DOHH2 (cell line): ENCODE measurements around the gene ZNF536.

Source experiments
- H3F3A ChIP-seq: fragments of 200-600 bp; sonication (generic), shearing (Covaris generic); 2 replicates; pipeline ENCODE4 v1.6.0; 2016; ENCODE audit warnings: antibody characterized with exemption, mild to moderate bottlenecking; ENCODE audit not compliant: control insufficient read depth, insufficient read depth
- H3K27ac ChIP-seq: fragments of 200-600 bp; sonication (generic); 2 replicates; pipeline ENCODE4 v1.5.1; 2014; ENCODE audit warnings: low read depth, mild to moderate bottlenecking, low read length, moderate library complexity
- H3K27me3 ChIP-seq: fragments of 200-600 bp; sonication (generic); 2 replicates; pipeline ENCODE4 v1.6.1; 2014; ENCODE audit warnings: mild to moderate bottlenecking, low read length, mixed read lengths; ENCODE audit not compliant: control insufficient read depth
- H3K36me3 ChIP-seq: fragments of 200-600 bp; sonication (generic); 2 replicates; pipeline ENCODE4 v1.6.1; 2014; ENCODE audit warnings: mild to moderate bottlenecking, low read length, moderate library complexity, mixed read lengths; ENCODE audit not compliant: control insufficient read depth
- H3K4me1 ChIP-seq: fragments of 200-600 bp; sonication (generic); 2 replicates; pipeline ENCODE4 v1.6.1; 2014; ENCODE audit warnings: mild to moderate bottlenecking, low read length, mixed read lengths; ENCODE audit not compliant: control insufficient read depth
- H3K4me2 ChIP-seq: fragments of 200-600 bp; sonication (generic); 2 replicates; pipeline ENCODE4 v1.6.0; 2014; ENCODE audit warnings: mild to moderate bottlenecking, low read length, moderate library complexity
- H3K4me3 ChIP-seq: fragments of 200-600 bp; sonication (generic); 2 replicates; pipeline ENCODE4 v1.5.1; 2014; ENCODE audit warnings: mild to moderate bottlenecking, low read length, mixed read lengths
- H3K79me2 ChIP-seq: fragments of 200-600 bp; sonication (generic); 2 replicates; pipeline ENCODE4 v1.6.1; 2014; ENCODE audit warnings: mild to moderate bottlenecking, low read length, mixed read lengths; ENCODE audit not compliant: control insufficient read depth
- H3K9me2 ChIP-seq: fragments of 200-600 bp; sonication (generic); replicated peaks from 2 replicates; pipeline ENCODE4 v1.6.1; 2014; ENCODE audit warnings: mild to moderate bottlenecking, low read length, mixed read lengths; ENCODE audit not compliant: control insufficient read depth
- H3K9me3 ChIP-seq: fragments of 200-600 bp; sonication (generic); 2 replicates; pipeline ENCODE4 v1.6.1; 2014; ENCODE audit warnings: antibody characterized with exemption, low read length, mixed read lengths; ENCODE audit not compliant: control insufficient read depth, insufficient read depth
- H4K20me1 ChIP-seq: fragments of 200-600 bp; sonication (generic); 2 replicates; pipeline ENCODE4 v1.6.0; 2014; ENCODE audit warnings: low read depth, mild to moderate bottlenecking, antibody characterized with exemption, low read length, moderate library complexity; ENCODE audit not compliant: control insufficient read depth, insufficient read depth
- EZH2phosphoT487 ChIP-seq: fragments of 200-600 bp; sonication (generic); IDR thresholded peaks from 2 replicates; pipeline ENCODE4 v1.6.1; 2017; ENCODE audit warnings: borderline replicate concordance, mild to moderate bottlenecking, antibody characterized with exemption, low read length, moderate library complexity, mixed read lengths
- TF ChIP-seq, protein P1 (sequence below): fragments of 200-600 bp; sonication (generic); IDR thresholded peaks from one replicate; pipeline ENCODE4 v1.5.1; 2014; ENCODE audit warnings: antibody characterized with exemption, mild to moderate bottlenecking, low read depth, low read length; ENCODE audit not compliant: poor library complexity, severe bottlenecking

The ZNF536 gene

DNA sequence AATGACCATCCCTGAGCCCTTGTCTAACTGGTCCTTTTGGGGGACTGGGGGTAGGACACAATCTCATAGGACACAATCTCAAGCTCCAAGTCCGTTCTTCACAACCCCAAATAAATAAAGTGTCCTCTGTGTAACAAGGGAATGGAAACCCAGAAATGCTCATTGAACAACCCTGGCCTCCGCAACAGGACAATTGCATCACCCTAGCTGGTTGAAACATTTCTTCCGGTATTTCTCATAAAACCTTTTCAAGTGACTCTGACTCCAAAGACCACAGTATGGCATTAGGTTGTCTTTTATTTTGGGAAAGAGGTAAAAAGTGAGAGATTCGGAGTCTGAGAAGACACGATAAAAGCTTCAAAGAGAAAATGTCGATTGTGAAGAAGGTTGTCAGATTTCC is 186.6 kb downstream of the ZNF536 start:
- no peaks in the 10 kb centered on the region for H3K36me3 ChIP-seq
- no peaks in the 10 kb centered on the region for H3F3A ChIP-seq
- no peaks in the 10 kb centered on the region for H3K4me1 ChIP-seq
- no peak overlapping the region for H3K4me3 ChIP-seq
- no peaks in the 10 kb centered on the region for H4K20me1 ChIP-seq
- TF ChIP-seq EZH2phosphoT487, result no peak
- TF ChIP-seq, protein P1, sequence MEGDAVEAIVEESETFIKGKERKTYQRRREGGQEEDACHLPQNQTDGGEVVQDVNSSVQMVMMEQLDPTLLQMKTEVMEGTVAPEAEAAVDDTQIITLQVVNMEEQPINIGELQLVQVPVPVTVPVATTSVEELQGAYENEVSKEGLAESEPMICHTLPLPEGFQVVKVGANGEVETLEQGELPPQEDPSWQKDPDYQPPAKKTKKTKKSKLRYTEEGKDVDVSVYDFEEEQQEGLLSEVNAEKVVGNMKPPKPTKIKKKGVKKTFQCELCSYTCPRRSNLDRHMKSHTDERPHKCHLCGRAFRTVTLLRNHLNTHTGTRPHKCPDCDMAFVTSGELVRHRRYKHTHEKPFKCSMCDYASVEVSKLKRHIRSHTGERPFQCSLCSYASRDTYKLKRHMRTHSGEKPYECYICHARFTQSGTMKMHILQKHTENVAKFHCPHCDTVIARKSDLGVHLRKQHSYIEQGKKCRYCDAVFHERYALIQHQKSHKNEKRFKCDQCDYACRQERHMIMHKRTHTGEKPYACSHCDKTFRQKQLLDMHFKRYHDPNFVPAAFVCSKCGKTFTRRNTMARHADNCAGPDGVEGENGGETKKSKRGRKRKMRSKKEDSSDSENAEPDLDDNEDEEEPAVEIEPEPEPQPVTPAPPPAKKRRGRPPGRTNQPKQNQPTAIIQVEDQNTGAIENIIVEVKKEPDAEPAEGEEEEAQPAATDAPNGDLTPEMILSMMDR, result no peak
- no peaks in the 10 kb centered on the region for H3K27me3 ChIP-seq
- H3K27ac ChIP-seq, result no peak overlapping the region
- no peaks in the 10 kb centered on the region for H3K9me2 ChIP-seq
- H3K9me3 ChIP-seq, result no peaks in the 10 kb centered on the region
- H3K79me2 ChIP-seq, result no peaks in the 10 kb centered on the region
- H3K4me2 ChIP-seq, result no peak overlapping the region

- no peaks in the 10 kb centered on the region for H3K9me3 ChIP-seq
- H3K4me2 ChIP-seq, result no peak overlapping the region
- no peaks in the 10 kb centered on the region for H3F3A ChIP-seq
- no peak overlapping the region for H3K27ac ChIP-seq
- no peak overlapping the region for H3K4me3 ChIP-seq
- no peaks in the 10 kb centered on the region for H3K9me2 ChIP-seq
- H3K36me3 ChIP-seq, result no peaks in the 10 kb centered on the region
- no peaks in the 10 kb centered on the region for H4K20me1 ChIP-seq
- no peaks in the 10 kb centered on the region for H3K4me1 ChIP-seq
- TF ChIP-seq EZH2phosphoT487, result no peak
- no peaks in the 10 kb centered on the region for H3K79me2 ChIP-seq
- H3K27me3 ChIP-seq, result no peaks in the 10 kb centered on the region
Measured at GRCh38 chr19:30559446-30559845, 187.3 kb downstream of the ZNF536 start.

GRCh38 chr19:30562981-30563380 is 190.8 kb downstream of the ZNF536 start:
- Histone ChIP-seq H3K27ac (no peak overlapping the region), H3K4me2 (no peak overlapping the region), H3K36me3 (no peaks in the 10 kb centered on the region), H3K9me2 (no peaks in the 10 kb centered on the region), H3K4me1 (no peaks in the 10 kb centered on the region), H3F3A (no peaks in the 10 kb centered on the region), H3K4me3 (no peak overlapping the region), H3K27me3 (no peaks in the 10 kb centered on the region), H3K79me2 (no peaks in the 10 kb centered on the region), H3K9me3 (no peaks in the 10 kb centered on the region), H4K20me1 (no peaks in the 10 kb centered on the region)
- TF ChIP-seq EZH2phosphoT487, result no peak
- TF ChIP-seq, protein P1, result no peak

DNA sequence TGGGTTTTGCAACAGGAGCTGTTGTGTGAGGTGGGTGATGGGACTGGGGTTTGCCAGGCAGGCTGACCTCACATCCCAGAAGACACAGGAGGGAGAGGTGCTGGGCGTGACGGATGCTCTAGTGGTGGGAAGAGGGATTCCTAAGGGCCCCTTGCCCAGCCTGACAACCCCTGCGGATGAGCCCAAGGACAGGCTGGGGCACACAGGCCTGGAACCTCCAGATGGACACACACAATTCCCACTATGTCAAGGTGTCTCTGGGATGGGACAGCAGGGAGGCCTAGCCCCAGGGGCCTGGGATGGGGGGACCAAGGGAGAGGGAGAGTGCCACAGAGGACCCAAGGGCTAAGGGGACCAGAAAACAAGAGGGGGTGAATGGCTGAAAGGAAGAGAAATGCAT is 191.5 kb downstream of the ZNF536 start:
- no peaks in the 10 kb centered on the region for H3K79me2 ChIP-seq
- H4K20me1 ChIP-seq, result no peaks in the 10 kb centered on the region
- H3K4me2 ChIP-seq, result no peak overlapping the region
- no peak overlapping the region for H3K4me3 ChIP-seq
- H3K27me3 ChIP-seq, result no peaks in the 10 kb centered on the region
- H3K27ac ChIP-seq, result no peak overlapping the region
- no peaks in the 10 kb centered on the region for H3F3A ChIP-seq
- H3K9me2 ChIP-seq, result no peaks in the 10 kb centered on the region
- H3K36me3 ChIP-seq, result no peaks in the 10 kb centered on the region
- H3K9me3 ChIP-seq, result no peaks in the 10 kb centered on the region
- no peaks in the 10 kb centered on the region for H3K4me1 ChIP-seq
- TF ChIP-seq, protein P1, result no peak
- no peak for TF ChIP-seq EZH2phosphoT487
